AG04449 (cell line): ENCODE data around the gene GABRG3.
"Not testable (repeated sequence)": the region's sequence is repeated elsewhere in the genome, so short reads cannot be mapped to it uniquely, and the experiment has no call there.

Experiments used
- CTCF ChIA-PET: fragments of 350-600 bp; formaldehyde crosslinking; extraction: SDS; loops from one replicate; lab custom pipeline; 2021; ENCODE audit warnings: antibody characterized with exemption; lab: Yijun Ruan, JAX
- POLR2A ChIA-PET: fragments of 400-600, 350-600 bp; formaldehyde crosslinking; extraction: SDS; loops from one replicate; lab custom pipeline; 2020; ENCODE audit warnings: antibody characterized with exemption, inconsistent platforms; lab: Yijun Ruan, JAX
- DNase-seq: peaks from one replicate; pipeline ENCODE4 v3.0.0-alpha.2; 2010; ENCODE audit warnings: low read depth, low spot score
- H3K4me3 ChIP-seq: 2 replicates; pipeline ENCODE4 v1.5.1; 2011; ENCODE audit warnings: low read depth, mild to moderate bottlenecking, control low read depth, low read length
- TF ChIP-seq, protein P1 (sequence below): IDR thresholded peaks from one replicate; pipeline ENCODE4 v1.5.1; 2011; ENCODE audit warnings: mild to moderate bottlenecking, moderate library complexity, low read length, control low read depth, inconsistent platforms; ENCODE audit not compliant: insufficient read depth; ENCODE audit errors: missing control alignments

The GABRG3 gene

DNA sequence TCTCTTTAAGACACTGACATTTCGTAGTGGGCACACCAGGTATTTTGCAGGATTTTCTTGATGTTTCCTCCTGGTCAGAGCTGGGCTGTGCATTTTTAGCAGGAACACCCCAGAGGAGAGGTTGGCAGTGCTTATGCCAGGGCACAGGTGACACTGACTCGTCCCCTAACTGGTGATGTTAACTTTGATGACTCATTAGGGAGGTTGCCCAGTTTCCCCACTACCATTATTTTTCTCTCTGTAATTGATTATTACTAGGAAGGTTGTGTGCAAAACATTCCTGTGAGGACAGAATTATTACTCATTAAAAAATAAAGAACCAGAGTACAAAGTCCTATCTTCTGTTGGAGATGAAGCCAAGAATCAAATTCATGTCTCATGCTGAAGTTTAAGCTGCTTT, 394.5 kb downstream of the GABRG3 start:
- POLR2A ChIA-PET, result interaction anchor here (0.6 kb wide), 1 partner anchor 32 kb away, joined by 3 read pairs; no protein-coding TSS in a partner anchor
- TF ChIP-seq, protein P1, sequence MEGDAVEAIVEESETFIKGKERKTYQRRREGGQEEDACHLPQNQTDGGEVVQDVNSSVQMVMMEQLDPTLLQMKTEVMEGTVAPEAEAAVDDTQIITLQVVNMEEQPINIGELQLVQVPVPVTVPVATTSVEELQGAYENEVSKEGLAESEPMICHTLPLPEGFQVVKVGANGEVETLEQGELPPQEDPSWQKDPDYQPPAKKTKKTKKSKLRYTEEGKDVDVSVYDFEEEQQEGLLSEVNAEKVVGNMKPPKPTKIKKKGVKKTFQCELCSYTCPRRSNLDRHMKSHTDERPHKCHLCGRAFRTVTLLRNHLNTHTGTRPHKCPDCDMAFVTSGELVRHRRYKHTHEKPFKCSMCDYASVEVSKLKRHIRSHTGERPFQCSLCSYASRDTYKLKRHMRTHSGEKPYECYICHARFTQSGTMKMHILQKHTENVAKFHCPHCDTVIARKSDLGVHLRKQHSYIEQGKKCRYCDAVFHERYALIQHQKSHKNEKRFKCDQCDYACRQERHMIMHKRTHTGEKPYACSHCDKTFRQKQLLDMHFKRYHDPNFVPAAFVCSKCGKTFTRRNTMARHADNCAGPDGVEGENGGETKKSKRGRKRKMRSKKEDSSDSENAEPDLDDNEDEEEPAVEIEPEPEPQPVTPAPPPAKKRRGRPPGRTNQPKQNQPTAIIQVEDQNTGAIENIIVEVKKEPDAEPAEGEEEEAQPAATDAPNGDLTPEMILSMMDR, result no peak

DNA sequence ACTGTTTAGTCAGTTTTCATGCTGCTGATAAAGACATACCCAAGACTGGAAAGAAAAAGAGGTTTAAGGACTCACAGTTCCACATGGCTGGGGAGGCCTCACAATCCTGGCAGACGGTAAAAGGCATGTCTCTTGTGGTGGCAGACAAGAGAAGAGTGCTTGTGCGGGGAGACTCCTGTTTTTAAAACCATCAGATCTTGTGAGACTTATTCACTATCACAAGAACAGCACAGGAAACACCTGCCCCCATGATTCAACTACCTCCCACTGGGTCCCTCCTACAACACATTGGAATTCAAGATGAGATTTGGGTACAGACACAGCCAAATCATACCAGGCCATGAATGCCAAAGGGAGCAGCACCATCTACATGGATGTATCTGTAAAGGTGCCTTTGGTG, 406.4 kb downstream of the GABRG3 start:
- CTCF ChIA-PET, DNase-seq, POLR2A ChIA-PET, H3K4me3 ChIP-seq: not testable (repeated sequence)

More for the DNA sequence above, 394.5 kb downstream of the GABRG3 start:
- no peak for DNase-seq
- H3K4me3 ChIP-seq, result no peak overlapping the region
- CTCF ChIA-PET, result no interaction called here

DNA sequence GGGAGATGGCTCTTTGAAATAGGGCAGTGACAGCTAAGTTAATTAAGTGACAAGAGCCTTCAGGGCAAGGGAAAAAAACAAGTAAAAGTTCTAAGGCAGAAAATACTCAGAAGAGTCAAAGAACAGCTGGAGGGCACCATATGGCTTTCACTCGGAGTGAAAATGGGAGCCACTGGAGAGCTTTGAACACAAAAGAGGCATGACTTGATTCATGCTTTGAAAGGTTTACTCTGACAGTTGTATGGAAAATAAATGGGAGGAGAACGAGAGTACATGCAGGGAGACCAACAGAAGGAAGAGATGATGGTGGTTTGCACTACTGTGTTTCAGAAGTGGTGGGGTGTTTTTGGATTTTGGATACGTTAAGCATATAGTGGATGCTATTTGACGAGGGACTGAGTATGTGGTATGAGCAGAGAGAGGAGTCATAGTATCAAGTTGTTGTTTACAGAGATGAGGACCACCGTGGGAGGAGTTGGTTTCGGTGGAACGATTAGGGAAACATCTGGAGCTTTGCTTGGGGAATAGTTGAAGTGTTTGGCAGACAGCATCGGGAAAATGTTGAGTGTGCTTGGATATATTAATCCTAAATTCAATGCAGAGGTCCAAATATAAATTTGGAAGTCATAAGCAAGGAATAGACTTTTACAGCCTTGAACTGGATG, 411.5 kb downstream of the GABRG3 start:
- CTCF ChIA-PET, result no interaction called here
- no peak for DNase-seq
- TF ChIP-seq, protein P1, result no peak
- POLR2A ChIA-PET, result no interaction called here
- H3K4me3 ChIP-seq, result no peak overlapping the region

DNA sequence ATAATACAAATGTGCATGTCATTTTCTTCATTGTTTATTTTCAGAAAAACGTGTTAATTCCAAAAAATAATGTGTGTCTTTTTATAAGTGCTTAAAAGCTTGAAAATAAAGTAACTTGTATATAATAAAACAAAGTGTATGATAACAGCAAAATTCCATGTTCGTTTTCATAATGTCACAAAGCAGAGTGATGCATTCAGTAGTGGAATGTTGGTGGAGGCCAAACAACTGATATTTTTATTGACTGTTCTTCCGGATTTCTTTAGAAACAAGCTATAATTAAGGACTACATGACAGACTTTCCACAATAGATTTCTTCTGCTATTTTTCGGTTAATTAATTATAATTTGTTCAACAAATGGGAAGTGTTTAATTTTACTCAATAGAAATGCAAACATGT, 412.7 kb downstream of the GABRG3 start:
- POLR2A ChIA-PET, result no interaction called here
- CTCF ChIA-PET, result no interaction called here
- DNase-seq, result no peak
- TF ChIP-seq, protein P1, result no peak
- no peak overlapping the region for H3K4me3 ChIP-seq

DNA sequence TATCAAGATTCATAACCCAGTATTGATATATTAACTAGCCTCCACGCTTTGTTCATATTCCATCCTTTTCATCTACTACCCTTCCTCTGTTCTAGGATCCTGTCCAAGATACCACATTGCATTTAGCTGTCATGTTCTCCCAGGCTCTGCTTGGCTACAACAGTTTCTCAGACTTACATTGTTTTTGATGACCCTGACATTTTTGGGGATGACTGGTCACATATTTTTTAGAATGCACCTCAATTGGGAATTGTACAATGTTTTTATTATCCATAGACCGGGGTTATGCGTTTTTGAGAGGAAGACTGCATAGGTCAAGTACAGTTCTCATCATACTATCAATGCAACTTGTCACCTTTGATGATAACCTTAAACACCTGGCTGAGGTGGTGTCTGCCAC, 421.2 kb downstream of the GABRG3 start:
- no peak for DNase-seq
- CTCF ChIA-PET, result no interaction called here
- no peak overlapping the region for H3K4me3 ChIP-seq
- POLR2A ChIA-PET, result no interaction called here
- TF ChIP-seq, protein P1, result no peak

DNA sequence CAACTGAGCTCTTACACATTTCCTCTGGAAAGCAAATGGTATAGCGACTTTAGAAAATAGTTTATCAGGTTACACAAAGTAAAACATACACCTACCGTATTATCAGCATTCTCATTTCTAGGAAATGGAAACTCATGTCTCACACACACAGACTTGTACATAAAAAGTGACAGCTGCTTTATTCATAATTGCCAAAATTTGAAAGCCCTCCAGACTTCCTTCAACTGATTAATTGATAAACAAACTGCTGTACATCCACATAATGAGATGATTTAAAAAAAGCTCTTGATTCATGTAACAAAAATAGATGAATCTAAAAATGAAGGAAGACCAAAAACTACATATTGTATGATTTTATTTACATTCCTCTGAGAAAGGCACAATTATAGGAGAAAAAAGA, 425.5 kb downstream of the GABRG3 start:
- DNase-seq, result no peak
- no peak overlapping the region for H3K4me3 ChIP-seq
- TF ChIP-seq, protein P1, result no peak
- ChIA-PET POLR2A (no interaction called here), CTCF (no interaction called here)

DNA sequence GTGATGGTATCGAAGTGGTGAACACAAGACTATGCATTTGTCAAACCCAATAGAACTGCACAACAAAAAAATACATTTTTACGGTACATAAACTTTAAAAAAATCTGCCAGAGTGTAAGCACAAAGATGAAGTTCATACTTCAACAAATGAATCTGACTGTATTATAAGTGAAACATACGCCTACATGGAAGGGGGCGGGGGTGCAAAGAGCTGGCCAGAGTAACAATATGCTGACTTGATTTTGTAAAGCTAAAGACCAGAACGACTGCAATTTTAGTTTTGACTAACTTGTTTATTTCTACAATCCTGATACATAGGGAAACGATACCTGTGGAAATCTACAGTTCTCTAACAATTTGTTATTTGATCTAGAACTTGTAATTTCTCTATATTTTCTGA, 426.0 kb downstream of the GABRG3 start:
- TF ChIP-seq, protein P1, result no peak
- no peak overlapping the region for H3K4me3 ChIP-seq
- ChIA-PET POLR2A (no interaction called here), CTCF (no interaction called here)
- no peak for DNase-seq
